ENCODE measurements around the gene TLR8.

Gene TLR8

GRCh38 chrX:12891171-12891570 is 15.2 kb upstream of the TLR8 start:
- no peak overlapping the region for H2AFZ ChIP-seq (ENCODE audit: low read depth)
- peak overlapping the region; percentile 88 for H3K27ac ChIP-seq
- no peak overlapping the region for H3K4me3 ChIP-seq (IDR thresholded peaks at IDR 0.05; ENCODE audit: insufficient read depth, low read depth, low read length)
- peaks cover 97% of the 10 kb centered on the region for H3K4me1 ChIP-seq (ENCODE audit: low read depth, poor library complexity, severe bottlenecking)
- H3K79me2 ChIP-seq (ENCODE audit: insufficient read depth, low read depth) = no peaks in the 10 kb centered on the region
- no peaks in the 10 kb centered on the region for H3K27me3 ChIP-seq (ENCODE audit: insufficient read depth, low read depth)
- H3K9ac ChIP-seq = peak overlapping the region; percentile 30; the same call in 1 of the 2 replicates
- no peaks in the 10 kb centered on the region for H3K36me3 ChIP-seq (ENCODE audit: insufficient read depth)
- peak overlapping the region; percentile 92 for H3K4me2 ChIP-seq
- no peaks in the 10 kb centered on the region for H4K20me1 ChIP-seq (ENCODE audit: insufficient read depth)
- TF ChIP-seq CTCF (conservative IDR thresholded peaks at IDR 0.05; ENCODE audit: low read depth, low read length) = no peak

- H4K20me1 ChIP-seq (ENCODE audit: insufficient read depth) = no peaks in the 10 kb centered on the region
- H2AFZ ChIP-seq (ENCODE audit: low read depth) = 0 out of 2 replicates have a peak overlapping the region, but pooled peaks have one; percentile 19
- TF ChIP-seq CTCF (conservative IDR thresholded peaks at IDR 0.05; ENCODE audit: low read depth, low read length) = no peak
- no peaks in the 10 kb centered on the region for H3K36me3 ChIP-seq (ENCODE audit: insufficient read depth)
- peak overlapping the region; percentile 92 for H3K4me2 ChIP-seq
- H3K27me3 ChIP-seq (ENCODE audit: insufficient read depth, low read depth) = no peaks in the 10 kb centered on the region
- peaks cover 88% of the 10 kb centered on the region for H3K4me1 ChIP-seq (ENCODE audit: low read depth, poor library complexity, severe bottlenecking)
- peak overlapping the region; percentile 28; the same call in 1 of the 2 replicates for H3K9ac ChIP-seq
- H3K79me2 ChIP-seq (ENCODE audit: insufficient read depth, low read depth) = no peaks in the 10 kb centered on the region
- H3K4me3 ChIP-seq (IDR thresholded peaks at IDR 0.05; ENCODE audit: insufficient read depth, low read depth, low read length) = no peak overlapping the region
- peak overlapping the region; percentile 88 for H3K27ac ChIP-seq
Measured at GRCh38 chrX:12891915-12892506, 14.4 kb upstream of the TLR8 start.

GRCh38 chrX:12892716-12893115 is 13.7 kb upstream of the TLR8 start:
- Histone ChIP-seq H3K27me3 (ENCODE audit: insufficient read depth, low read depth) (no peaks in the 10 kb centered on the region), H4K20me1 (ENCODE audit: insufficient read depth) (no peaks in the 10 kb centered on the region), H3K4me3 (IDR thresholded peaks at IDR 0.05; ENCODE audit: insufficient read depth, low read depth, low read length) (no peak overlapping the region), H3K36me3 (ENCODE audit: insufficient read depth) (no peaks in the 10 kb centered on the region), H3K4me1 (ENCODE audit: low read depth, poor library complexity, severe bottlenecking) (peaks cover 81% of the 10 kb centered on the region), H3K27ac (peak overlapping the region; percentile 88), H3K79me2 (ENCODE audit: insufficient read depth, low read depth) (no peaks in the 10 kb centered on the region), H2AFZ (ENCODE audit: low read depth) (peak overlapping the region; percentile 19; the same call in 1 of the 2 replicates), H3K9ac (peak overlapping the region; percentile 28; the same call in 1 of the 2 replicates), H3K4me2 (peak overlapping the region; percentile 92)
- TF ChIP-seq CTCF (conservative IDR thresholded peaks at IDR 0.05; ENCODE audit: low read depth, low read length) = no peak

GRCh38 chrX:12894074-12895030 is 12.1 kb upstream of the TLR8 start:
- no peak overlapping the region for H2AFZ ChIP-seq (ENCODE audit: low read depth)
- H3K4me2 ChIP-seq = no peak overlapping the region
- no peaks in the 10 kb centered on the region for H3K79me2 ChIP-seq (ENCODE audit: insufficient read depth, low read depth)
- no peak overlapping the region for H3K4me3 ChIP-seq (IDR thresholded peaks at IDR 0.05; ENCODE audit: insufficient read depth, low read depth, low read length)
- H3K27ac ChIP-seq = peak overlapping the region; percentile 88; the same call in 1 of the 2 replicates
- H3K36me3 ChIP-seq (ENCODE audit: insufficient read depth) = no peaks in the 10 kb centered on the region
- H3K9ac ChIP-seq = no peak overlapping the region
- H4K20me1 ChIP-seq (ENCODE audit: insufficient read depth) = no peaks in the 10 kb centered on the region
- H3K4me1 ChIP-seq (ENCODE audit: low read depth, poor library complexity, severe bottlenecking) = peaks cover 65% of the 10 kb centered on the region
- H3K27me3 ChIP-seq (ENCODE audit: insufficient read depth, low read depth) = no peaks in the 10 kb centered on the region
- TF ChIP-seq CTCF (conservative IDR thresholded peaks at IDR 0.05; ENCODE audit: low read depth, low read length) = peak; percentile 71
